Endothelial cell of umbilical vein (primary cell): ENCODE measurements around the gene CNTD1. TPM values are rescaled to one million over a fixed set of nuclear protein-coding genes. Genes with fewer than 3 reads are reported as not detected.

ENCODE experiments used
- BruUV-seq: library from RNA; stranded (reverse); fragments of 400-500 nt; replicated peaks from 2 replicates; lab custom pipeline; 2021; lab: Mats Ljungman, UMichigan
- CTCF ChIA-PET: fragments of 300-600, 350-600 bp; sonication (Branson Sonifier 250); formaldehyde crosslinking; loops from one replicate; lab custom pipeline; 2021; ENCODE audit warnings: antibody characterized with exemption, inconsistent platforms; lab: Charles Lee
- POLR2A ChIA-PET: fragments of 300-600, 350-600 bp; sonication (Branson Sonifier 250); formaldehyde crosslinking; loops from one replicate; lab custom pipeline; 2021; ENCODE audit warnings: antibody characterized with exemption, inconsistent platforms; lab: Charles Lee
- DNase-seq: peaks from one replicate; pipeline ENCODE4 v3.0.0-alpha.2; 2011; ENCODE audit warnings: low read depth, low spot score
- FAIRE-seq: peaks from 2 replicates; lab custom pipeline; 2011; peaks lifted over from hg19 to GRCh38; lab: Jason Lieb, UNC
- H2AFZ ChIP-seq: 2 replicates; pipeline ENCODE4 v1.6.0; 2012; ENCODE audit warnings: low read depth, low read length, control low read depth, inconsistent platforms
- H3K27ac ChIP-seq: 2 replicates; pipeline ENCODE4 v1.5.1; 2011; ENCODE audit warnings: low read depth, mild to moderate bottlenecking, control low read depth, low read length, moderate library complexity; ENCODE audit not compliant: insufficient read depth
- H3K27me3 ChIP-seq, 2 experiments: 2 replicates each; pipeline versions ENCODE4 v1.6.0 to v1.6.1; 2011; ENCODE audit warnings: low read length in 2 of 2, mixed read lengths in 1 of 2; ENCODE audit not compliant: control insufficient read depth in 2 of 2, insufficient read depth in 2 of 2
- H3K36me3 ChIP-seq, 2 experiments: 2 replicates in 1 of 2; 3 replicates in 1 of 2; pipeline ENCODE4 v1.5.1; 2011; ENCODE audit warnings: low read length in 2 of 2, mild to moderate bottlenecking in 1 of 2, moderate library complexity in 1 of 2; ENCODE audit not compliant: control insufficient read depth in 2 of 2, insufficient read depth in 2 of 2; ENCODE audit errors: extremely low read depth in 1 of 2
- H3K4me1 ChIP-seq: 3 replicates; pipeline ENCODE4 v1.5.1; 2011; ENCODE audit warnings: mild to moderate bottlenecking, low read length; ENCODE audit not compliant: control insufficient read depth, insufficient read depth; ENCODE audit errors: extremely low read depth
- H3K4me2 ChIP-seq: 2 replicates; pipeline ENCODE4 v1.6.1; 2011; ENCODE audit warnings: low read length, control low read depth, mixed read lengths; ENCODE audit not compliant: insufficient read depth
- H3K4me3 ChIP-seq, 3 experiments: fragments of 200-600 bp in 1 of 3; sonication (generic), shearing (Covaris generic) in 1 of 3; replicated peaks in 1 of 3; 2 replicates each; pipeline ENCODE4 v1.5.1; 2011 to 2016; ENCODE audit warnings: control low read depth in 3 of 3, low read length in 3 of 3, mild to moderate bottlenecking in 2 of 3, inconsistent platforms in 1 of 3, low read depth in 1 of 3, moderate library complexity in 1 of 3; ENCODE audit not compliant: insufficient read depth in 1 of 3
- H3K79me2 ChIP-seq: 2 replicates; pipeline ENCODE4 v1.6.0; 2012; ENCODE audit warnings: low read length, inconsistent platforms; ENCODE audit not compliant: control insufficient read depth, insufficient read depth
- H3K9ac ChIP-seq: replicated peaks from 2 replicates; pipeline ENCODE3; 2011; ENCODE audit warnings: low read length, control low read depth; ENCODE audit not compliant: insufficient read depth; ENCODE audit errors: extremely low read depth
- H3K9me1 ChIP-seq: replicated peaks from 3 replicates; pipeline ENCODE4 v1.6.0; 2011; ENCODE audit warnings: mild to moderate bottlenecking, low read length; ENCODE audit not compliant: control insufficient read depth, insufficient read depth; ENCODE audit errors: extremely low read depth
- H3K9me3 ChIP-seq: replicated peaks from 2 replicates; pipeline ENCODE4 v1.5.1; 2012; ENCODE audit warnings: low read length, inconsistent platforms; ENCODE audit not compliant: control insufficient read depth, insufficient read depth
- H4K20me1 ChIP-seq: replicated peaks from 2 replicates; pipeline ENCODE3; 2011; ENCODE audit warnings: mild to moderate bottlenecking, low read length; ENCODE audit not compliant: control insufficient read depth, insufficient read depth; ENCODE audit errors: extremely low read depth
- CTCF ChIP-seq, 2 donors: IDR thresholded peaks; 1 replicate in 1 of 2; 2 replicates in 1 of 2; pipeline ENCODE4 v1.5.1; 2011; ENCODE audit warnings: low read length in 2 of 2, mild to moderate bottlenecking in 2 of 2, moderate library complexity in 2 of 2, control low read depth in 1 of 2, inconsistent platforms in 1 of 2, low read depth in 1 of 2; ENCODE audit not compliant: insufficient read depth in 1 of 2; ENCODE audit errors: extremely low read depth in 1 of 2
- GATA2 ChIP-seq: IDR thresholded peaks from 2 replicates; pipeline ENCODE4 v1.7.0; 2011; ENCODE audit warnings: low read depth, mild to moderate bottlenecking, moderate library complexity, mixed read lengths, low read length; ENCODE audit not compliant: insufficient read length, insufficient read depth
- JUN ChIP-seq: IDR thresholded peaks from 2 replicates; pipeline ENCODE4 v1.6.1; 2011; ENCODE audit warnings: borderline replicate concordance, low read depth; ENCODE audit not compliant: insufficient read length, insufficient read depth
- MAX ChIP-seq: IDR thresholded peaks from 2 replicates; pipeline ENCODE4 v1.6.1; 2011; ENCODE audit not compliant: insufficient read depth, insufficient read length
- MYC ChIP-seq: IDR thresholded peaks from one replicate; pipeline ENCODE4 v1.6.1; 2011; ENCODE audit warnings: mild to moderate bottlenecking, low read depth, low read length
- POLR2A ChIP-seq: IDR thresholded peaks from 2 replicates; pipeline ENCODE4 v1.6.1; 2012; ENCODE audit warnings: low read depth, mild to moderate bottlenecking, control low read depth, low read length
- POLR2AphosphoS5 ChIP-seq: IDR thresholded peaks from 2 replicates; pipeline ENCODE4 v1.6.1; 2012; ENCODE audit warnings: low read depth, mild to moderate bottlenecking, control low read depth, low read length, moderate library complexity; ENCODE audit not compliant: insufficient read depth
- dilution Hi-C: fragments of 300-500 bp; cut with MboI; formaldehyde crosslinking; loops from one replicate; pipeline ENCODE4 v1.15.0; 2019; ENCODE audit warnings: low sequenced_read_pairs; ENCODE audit not compliant: extremely low pct_ligation_motif_present
- intact Hi-C: fragments of 100-400 bp; cut with micrococcal nuclease; formaldehyde crosslinking; loops from one replicate; pipeline ENCODE4 v1.10.0; 2022
- polyA plus RNA-seq, 4 experiments: library from polyadenylated mRNA; depleted of rRNA in 3 of 4; stranded (reverse) in 3 of 4; unstranded in 1 of 4; fragments of >200 nt; gene quantifications; 2 replicates each; pipeline versions ENCODE4 v1.2.1 to v1.2.3, GENCODE V29; 2011 to 2012; ENCODE audit warnings: missing spikeins in 1 of 4
- total RNA-seq: library from RNA; stranded (reverse); gene quantifications from 2 replicates; pipeline ENCODE4 v1.2.3, GENCODE V29; 2021

The CNTD1 gene
- total and polyA plus RNA-seq, 2 donors (not counting 3 experiments of a cell fraction or from before 2014, with no cell fraction given) = not detected

GRCh38 chr17:42754782-42755181 is 43.9 kb upstream of the CNTD1 start:
- DNase-seq = no peak
- Histone ChIP-seq H3K4me1 (peaks cover 6% of the 10 kb centered on the region), H3K4me3 (no peak overlapping the region), H3K4me2 (no peak overlapping the region), H3K9ac (no peak overlapping the region), H4K20me1 (no peaks in the 10 kb centered on the region), H3K9me3 (no peaks in the 10 kb centered on the region), H3K27ac (no peak overlapping the region), H3K27me3 (no peaks in the 10 kb centered on the region), H3K9me1 (no peaks in the 10 kb centered on the region), H3K79me2 (no peaks in the 10 kb centered on the region), H2AFZ (no peak overlapping the region), H3K36me3 (no peaks in the 10 kb centered on the region)
- dilution Hi-C loops (no loop called here), intact Hi-C loops (no loop called here)
- POLR2A ChIA-PET = interaction anchor here (0.7 kb wide), 1 partner anchor 8 kb away, joined by 3 read pairs; no protein-coding TSS in a partner anchor
- CTCF ChIA-PET = interaction anchor here (3.0 kb wide), 1 partner anchor 9 kb away, joined by 21 read pairs; no protein-coding TSS in a partner anchor
- no peak for FAIRE-seq
- TF ChIP-seq POLR2AphosphoS5 (no peak), MYC (no peak), POLR2A (no peak), GATA2 (no peak), CTCF (IDR thresholded peaks at IDR 0.05; ENCODE audit: extremely low read depth in 1 of 2, insufficient read depth in 1 of 2, low read depth in 1 of 2, low read length in 2 of 2) (no peak), JUN (no peak), MAX (no peak)
- no TSS peak for BruUV-seq
